CD4-positive, alpha-beta memory T cell (primary cell): Measurements from ENCODE around the gene CACNA1I. TPM values are rescaled to one million over a fixed set of nuclear protein-coding genes. Genes with fewer than 3 reads are reported as not detected.

Experiments used
- CTCF ChIA-PET: fragments of 350-600 bp; sonication (Branson Sonifier 250); formaldehyde crosslinking; loops from one replicate; lab custom pipeline; 2021; ENCODE audit warnings: inconsistent platforms; ENCODE audit not compliant: partially characterized antibody; lab: Charles Lee
- POLR2A ChIA-PET: fragments of 350-600 bp; sonication (Branson Sonifier 250); formaldehyde crosslinking; loops from one replicate; lab custom pipeline; 2021; ENCODE audit not compliant: partially characterized antibody; lab: Charles Lee
- DNase-seq, 5 donors: peaks; one replicate each; pipeline versions ENCODE4 v3.0.0 to v3.0.0-alpha.2; 2020 to 2022; ENCODE audit warnings: mixed read lengths in 1 of 5
- H3K27ac ChIP-seq: one replicate; pipeline ENCODE4 v1.7.0; 2013; ENCODE audit warnings: low read depth, low read length
- H3K27me3 ChIP-seq: 2 replicates; pipeline ENCODE4 v1.7.0; 2013; ENCODE audit warnings: mild to moderate bottlenecking, low read length, moderate library complexity; ENCODE audit not compliant: insufficient read depth
- H3K36me3 ChIP-seq: 2 replicates; pipeline ENCODE4 v1.7.0; 2013; ENCODE audit warnings: mild to moderate bottlenecking, low read length, moderate library complexity; ENCODE audit not compliant: insufficient read depth
- H3K4me1 ChIP-seq: 2 replicates; pipeline ENCODE4 v1.7.0; 2013; ENCODE audit warnings: mild to moderate bottlenecking, low read length, moderate library complexity; ENCODE audit not compliant: insufficient read depth
- H3K4me3 ChIP-seq, 2 donors: one replicate each; pipeline ENCODE4 v1.7.0; 2013; ENCODE audit warnings: low read length in 2 of 2, mild to moderate bottlenecking in 1 of 2
- H3K9me3 ChIP-seq, 2 donors: one replicate each; pipeline ENCODE4 v1.7.0; 2013; ENCODE audit warnings: low read length in 2 of 2, control low read depth in 1 of 2; ENCODE audit not compliant: control insufficient read depth in 1 of 2
- H3K27ac Mint-ChIP-seq, 7 donors: one replicate each; pipeline ENCODE4 v1.8.0; 2020 to 2021; ENCODE audit warnings: mixed read lengths in 7 of 7, mild to moderate bottlenecking in 6 of 7, inconsistent platforms in 3 of 7, moderate library complexity in 3 of 7
- H3K27me3 Mint-ChIP-seq, 2 donors: one replicate each; pipeline ENCODE4 v1.8.0; 2020 to 2021; ENCODE audit warnings: mixed read lengths in 2 of 2
- H3K36me3 Mint-ChIP-seq, 2 donors: one replicate each; pipeline ENCODE4 v1.8.0; 2020 to 2021; ENCODE audit warnings: mixed read lengths in 2 of 2, inconsistent platforms in 1 of 2, mild to moderate bottlenecking in 1 of 2
- H3K4me1 Mint-ChIP-seq, 4 donors: one replicate each; pipeline ENCODE4 v1.8.0; 2020 to 2021; ENCODE audit warnings: mixed read lengths in 4 of 4, mild to moderate bottlenecking in 1 of 4
- H3K4me3 Mint-ChIP-seq, 8 donors: one replicate each; pipeline ENCODE4 v1.8.0; 2020 to 2021; ENCODE audit warnings: mixed read lengths in 8 of 8, mild to moderate bottlenecking in 7 of 8, moderate library complexity in 6 of 8, inconsistent platforms in 3 of 8
- H3K9me3 Mint-ChIP-seq, 8 donors: one replicate each; pipeline ENCODE4 v1.8.0; 2020 to 2021; ENCODE audit warnings: mixed read lengths in 8 of 8, mild to moderate bottlenecking in 5 of 8, inconsistent platforms in 3 of 8, moderate library complexity in 1 of 8
- intact Hi-C: fragments of 100-400 bp; cut with micrococcal nuclease; formaldehyde crosslinking; loops from one replicate; pipeline ENCODE4 v1.15.1; 2023
- polyA plus RNA-seq, 2 donors: library from polyadenylated mRNA; unstranded; fragments of 300-500 nt; fragmentation: Illumina TruSeq; gene quantifications; one replicate each; pipeline ENCODE4 v1.2.3, GENCODE V29; 2021
- total RNA-seq, 2 experiments: library from RNA; stranded (reverse); gene quantifications; one replicate each; pipeline ENCODE4 v1.2.3, GENCODE V29; 2021

Gene CACNA1I
- total and polyA plus RNA-seq, 4 experiments from 2014 or later, result 0.30 to 58.0 (median 29.7) TPM

DNA sequence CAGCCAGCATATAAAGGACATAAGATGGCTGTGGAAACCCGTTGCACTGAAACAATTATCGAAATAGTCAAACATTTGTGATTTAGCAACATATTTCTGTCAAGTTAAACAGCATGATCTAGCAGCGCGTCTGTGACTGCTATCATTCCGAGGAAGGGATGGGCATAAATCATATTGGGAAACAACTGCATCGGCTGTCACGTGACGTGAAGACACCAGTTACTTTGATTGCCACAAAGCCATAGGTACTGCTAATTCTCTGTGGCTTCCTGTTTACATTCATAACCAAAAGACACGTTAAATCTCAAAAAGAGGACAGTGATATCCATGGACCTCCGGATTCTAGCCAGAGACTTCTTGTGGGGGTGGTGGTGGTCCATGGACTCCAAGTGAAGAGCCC, 87.8 kb downstream of the CACNA1I start:
- H3K27me3 Mint-ChIP-seq, result no peaks in the 10 kb centered on the region

GRCh38 chr22:39658806-39659463, 88.4 kb downstream of the CACNA1I start:
- Histone ChIP-seq H3K9me3 (no peaks in the 10 kb centered on the region), H3K27ac (peak overlapping the region; percentile 12), H3K36me3 (no peaks in the 10 kb centered on the region), H3K4me3 (peak overlapping the region; percentile 15 to 43), H3K27me3 (no peaks in the 10 kb centered on the region), H3K4me1 (peaks cover 69% of the 10 kb centered on the region)
- peak in 1 of 5 donors; percentile 24 for DNase-seq
- ChIA-PET CTCF (no interaction called here), POLR2A (interaction anchor here (1.5 to 2.5 kb wide), 3 partner anchors 9 to 57 kb away, joined by 3 to 9 read pairs (median 5); no protein-coding TSS in a partner anchor)
- peaks cover 41 to 81% (median 58%) of the 10 kb centered on the region in 4 donors for H3K4me1 Mint-ChIP-seq
- peak overlapping the region; percentile 84 to 93 (median 88) for H3K4me3 Mint-ChIP-seq
- H3K9me3 Mint-ChIP-seq, result no peaks in the 10 kb centered on the region
- peaks cover 3 to 9% of the 10 kb centered on the region in 2 donors for H3K36me3 Mint-ChIP-seq
- no peaks in the 10 kb centered on the region for H3K27me3 Mint-ChIP-seq
- H3K27ac Mint-ChIP-seq, result peak overlapping the region; percentile 79 to 98 (median 92)
- intact Hi-C loops, result no loop called here

More for the DNA sequence above, 87.8 kb downstream of the CACNA1I start:
- H3K4me3 ChIP-seq, result peak overlapping the region; percentile 15 to 43
- Mint-ChIP-seq H3K9me3 (no peaks in the 10 kb centered on the region), H3K36me3 (peaks cover 3 to 9% of the 10 kb centered on the region in 2 donors), H3K4me3 (peak overlapping the region; percentile 84 to 93 (median 88)), H3K4me1 (peaks cover 41 to 75% (median 56%) of the 10 kb centered on the region in 4 donors), H3K27ac (peak overlapping the region; percentile 79 to 98 (median 92))
- H3K9me3 ChIP-seq, result no peaks in the 10 kb centered on the region
- peak; percentile 69 to 78 (median 73) for DNase-seq
- H3K27ac ChIP-seq, result peak overlapping the region; percentile 12
- ChIA-PET CTCF (no interaction called here), POLR2A (interaction anchor here (1.5 to 2.5 kb wide), 3 partner anchors 9 to 56 kb away, joined by 3 to 9 read pairs (median 5); no protein-coding TSS in a partner anchor)
- no peaks in the 10 kb centered on the region for H3K27me3 ChIP-seq
- H3K4me1 ChIP-seq, result peaks cover 63% of the 10 kb centered on the region
- no peaks in the 10 kb centered on the region for H3K36me3 ChIP-seq
- intact Hi-C loops, result no loop called here

DNA sequence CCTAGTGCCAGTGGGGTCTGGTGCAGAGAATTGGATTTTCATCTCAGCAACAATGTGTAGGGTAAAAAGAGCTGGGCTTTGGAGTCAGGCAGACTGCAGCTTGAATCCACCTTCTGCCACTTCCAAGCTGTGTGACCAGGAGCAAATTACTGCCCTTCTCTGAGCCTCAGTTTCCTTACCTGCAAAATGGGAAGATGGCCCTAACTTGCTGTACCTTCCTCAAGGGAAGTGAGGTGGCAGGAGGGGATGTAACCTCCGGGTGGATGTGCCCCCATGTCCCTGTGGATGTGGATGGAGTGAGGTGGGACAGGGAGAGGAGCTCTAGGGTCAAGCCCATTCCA, 90.9 kb downstream of the CACNA1I start:
- peak in 1 of 5 donors; percentile 10 for DNase-seq
- peaks cover 12 to 17% of the 10 kb centered on the region in 2 donors for H3K36me3 Mint-ChIP-seq
- H3K36me3 ChIP-seq, result peaks cover 5% of the 10 kb centered on the region
- ChIA-PET CTCF (interaction anchor here (1.0 to 2.0 kb wide), 2 partner anchors 281 to 363 kb away, joined by 3 to 6 read pairs; no protein-coding TSS in a partner anchor), POLR2A (interaction anchor here (0.8 to 1.6 kb wide), 14 partner anchors 11 to 383 kb away, joined by 3 to 8 read pairs (median 4); partner anchors contain the start of gene ATF4)
- H3K9me3 Mint-ChIP-seq, result no peaks in the 10 kb centered on the region
- H3K4me3 ChIP-seq, result peak overlapping the region; percentile 17 to 51
- no peaks in the 10 kb centered on the region for H3K27me3 Mint-ChIP-seq
- H3K4me3 Mint-ChIP-seq, result peak overlapping the region; percentile 61 to 84 (median 80)
- H3K4me1 Mint-ChIP-seq, result peaks cover 38 to 74% (median 56%) of the 10 kb centered on the region in 4 donors
- H3K27ac ChIP-seq, result peak overlapping the region; percentile 34
- peaks cover 72% of the 10 kb centered on the region for H3K4me1 ChIP-seq
- H3K9me3 ChIP-seq, result no peaks in the 10 kb centered on the region
- intact Hi-C loops, result no loop called here
- no peaks in the 10 kb centered on the region for H3K27me3 ChIP-seq
- peak overlapping the region in 6 of 7 donors; percentile 35 to 91 (median 76) for H3K27ac Mint-ChIP-seq

GRCh38 chr22:39661842-39662685, 91.5 kb downstream of the CACNA1I start:
- Mint-ChIP-seq H3K36me3 (peaks cover 12 to 19% of the 10 kb centered on the region in 2 donors), H3K4me1 (peaks cover 34 to 68% (median 52%) of the 10 kb centered on the region in 4 donors), H3K27me3 (no peaks in the 10 kb centered on the region), H3K9me3 (no peaks in the 10 kb centered on the region), H3K4me3 (peak overlapping the region; percentile 35 to 87 (median 82)), H3K27ac (peak overlapping the region in 5 of 7 donors; percentile 59 to 91 (median 90))
- Histone ChIP-seq H3K4me1 (peaks cover 67% of the 10 kb centered on the region), H3K9me3 (no peaks in the 10 kb centered on the region), H3K27ac (peak overlapping the region; percentile 34), H3K27me3 (no peaks in the 10 kb centered on the region), H3K36me3 (peaks cover 5% of the 10 kb centered on the region), H3K4me3 (peak overlapping the region; percentile 17 to 51)
- peak; percentile 83 to 88 (median 86) for DNase-seq
- ChIA-PET POLR2A (interaction anchor here (0.8 to 1.6 kb wide), 12 partner anchors 27 to 276 kb away, joined by 3 to 8 read pairs (median 4); partner anchors contain the start of gene ATF4), CTCF (interaction anchor here (0.5 to 2.0 kb wide), 3 partner anchors 63 to 362 kb away, joined by 3 to 6 read pairs (median 3); no protein-coding TSS in a partner anchor)
- intact Hi-C loops, result loop anchor here (1.0 kb wide), 1 partner anchor 240 kb away; no protein-coding TSS in a partner anchor

- intact Hi-C loops, result loop anchor here (1.0 kb wide), 1 partner anchor 240 kb away; no protein-coding TSS in a partner anchor
- ChIA-PET CTCF (no interaction called here), POLR2A (interaction anchor here (1.4 to 1.6 kb wide), 2 partner anchors 143 to 275 kb away, joined by 4 read pairs; partner anchors contain the start of gene ATF4)
- Mint-ChIP-seq H3K4me3 (peak overlapping the region in 7 of 8 donors; percentile 45 to 82 (median 67)), H3K27ac (peak overlapping the region in 3 of 7 donors; percentile 32 to 59 (median 52)), H3K36me3 (peaks cover 17 to 25% of the 10 kb centered on the region in 2 donors), H3K4me1 (peaks cover 31 to 62% (median 48%) of the 10 kb centered on the region in 4 donors), H3K27me3 (no peaks in the 10 kb centered on the region), H3K9me3 (no peaks in the 10 kb centered on the region)
- Histone ChIP-seq H3K4me1 (peaks cover 61% of the 10 kb centered on the region), H3K27me3 (no peaks in the 10 kb centered on the region), H3K9me3 (no peaks in the 10 kb centered on the region), H3K27ac (no peak overlapping the region), H3K4me3 (peak overlapping the region in 1 of 2 donors; percentile 51), H3K36me3 (peaks cover 5% of the 10 kb centered on the region)
- DNase-seq, result peak in 1 of 5 donors; percentile 39
Observed at GRCh38 chr22:39662686-39663052, 92.1 kb downstream of the CACNA1I start.

DNA sequence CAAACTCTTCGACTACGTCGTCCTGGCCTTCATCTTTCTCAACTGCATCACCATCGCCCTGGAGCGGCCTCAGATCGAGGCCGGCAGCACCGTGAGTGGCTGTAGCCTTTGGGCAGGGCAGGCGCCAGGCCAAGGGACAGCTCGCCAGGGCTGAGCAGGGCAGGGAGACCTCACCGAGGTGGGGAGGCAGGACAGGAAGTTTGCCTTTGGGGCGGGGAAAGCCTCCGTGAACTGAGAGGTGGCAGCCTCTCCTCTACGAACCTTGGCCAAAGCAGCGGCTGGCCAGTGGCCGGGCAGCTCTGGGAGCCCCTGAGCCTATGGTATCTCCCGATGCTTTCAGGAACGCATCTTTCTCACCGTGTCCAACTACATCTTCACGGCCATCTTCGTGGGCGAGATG, 93.2 kb downstream of the CACNA1I start:
- Histone ChIP-seq H3K27me3 (no peaks in the 10 kb centered on the region), H3K36me3 (peaks cover 5% of the 10 kb centered on the region), H3K27ac (no peak overlapping the region), H3K4me3 (no peak overlapping the region), H3K9me3 (no peaks in the 10 kb centered on the region), H3K4me1 (peaks cover 50% of the 10 kb centered on the region)
- intact Hi-C loops, result no loop called here
- Mint-ChIP-seq H3K27ac (no peak overlapping the region), H3K4me1 (peaks cover 20 to 51% (median 37%) of the 10 kb centered on the region in 4 donors), H3K9me3 (no peaks in the 10 kb centered on the region), H3K4me3 (no peak overlapping the region), H3K27me3 (no peaks in the 10 kb centered on the region), H3K36me3 (peaks cover 27 to 36% of the 10 kb centered on the region in 2 donors)
- ChIA-PET POLR2A (interaction anchor here (1.1 kb wide), 1 partner anchor 245 kb away, joined by 3 read pairs; no protein-coding TSS in a partner anchor), CTCF (no interaction called here)
- DNase-seq, result peak in 1 of 5 donors; percentile 13
